GM12874 (cell line): ENCODE measurements around the gene TOX3.

Experiments
- CTCF ChIP-seq: IDR thresholded peaks from 2 replicates; pipeline ENCODE4 v1.5.1; 2011; ENCODE audit warnings: low read depth, mild to moderate bottlenecking, control low read depth, low read length, moderate library complexity; ENCODE audit not compliant: insufficient read depth

Gene TOX3

DNA sequence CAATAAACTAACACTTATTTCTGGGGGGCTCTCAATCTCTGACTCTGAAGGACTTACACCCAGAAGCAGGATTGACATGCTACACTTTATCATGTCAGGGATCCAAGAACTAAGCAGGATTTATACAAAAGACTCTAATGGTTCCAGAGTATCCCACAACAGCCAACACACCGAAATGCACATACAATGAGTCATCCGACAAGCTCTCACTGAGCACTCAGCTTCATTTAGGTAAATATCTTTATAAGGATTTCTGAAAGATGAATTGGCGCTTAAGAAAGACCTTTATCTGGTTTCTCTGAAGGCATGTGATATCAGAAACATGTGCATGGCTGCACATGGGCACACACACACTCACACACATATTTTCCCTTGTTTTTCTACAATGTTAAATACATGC, 77.2 kb downstream of the TOX3 start:
- no peak for TF ChIP-seq CTCF

- no peak for TF ChIP-seq CTCF
These were observed 77.9 kb downstream of the TOX3 start for GRCh38 chr16:52469091-52469490.

DNA sequence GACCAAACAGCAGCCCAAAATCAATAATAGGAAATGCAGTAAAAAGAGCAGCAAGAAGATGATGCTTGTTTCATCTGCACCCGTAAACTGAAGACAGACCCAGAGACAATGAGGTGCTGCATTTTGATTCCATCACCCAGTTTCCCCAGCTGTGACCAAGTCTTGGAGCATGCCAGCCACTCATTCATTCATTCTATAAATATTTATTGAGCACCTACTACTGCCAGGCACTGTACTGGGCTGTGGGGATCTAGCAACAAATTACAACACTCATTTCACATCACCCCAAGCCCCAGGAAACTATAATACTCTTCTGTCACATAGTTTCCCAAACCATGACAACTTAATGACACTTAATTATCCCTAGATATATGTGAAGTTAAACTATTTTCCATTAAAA, 79.2 kb downstream of the TOX3 start:
- TF ChIP-seq CTCF = no peak

GRCh38 chr16:52466994-52467393, 79.9 kb downstream of the TOX3 start:
- no peak for TF ChIP-seq CTCF

DNA sequence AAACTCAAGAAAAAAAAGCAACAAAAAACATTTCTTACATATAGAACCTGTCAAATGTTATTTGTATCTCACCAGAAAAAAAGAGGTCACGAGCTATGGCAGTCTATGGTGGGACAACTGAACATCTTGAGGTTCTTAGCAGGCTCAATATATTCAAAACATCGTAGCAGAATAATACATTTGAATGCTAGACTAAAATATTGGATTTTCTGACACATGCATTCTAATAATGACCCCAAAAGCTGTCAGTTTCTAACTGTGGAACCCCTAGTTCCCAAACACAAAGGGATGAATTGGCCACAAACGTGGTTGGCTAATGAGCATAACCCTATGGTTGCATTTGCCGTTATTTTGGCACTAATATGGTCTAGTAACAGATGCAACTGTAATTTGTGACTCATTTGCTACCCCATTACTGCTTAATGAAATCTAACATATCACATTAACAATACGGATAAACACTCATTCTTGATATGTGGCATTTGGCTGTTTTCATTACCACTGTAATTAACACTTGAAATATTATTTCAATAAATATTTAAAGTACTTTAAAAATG, 81.2 kb downstream of the TOX3 start:
- TF ChIP-seq CTCF = no peak

GRCh38 chr16:52463904-52464303, 83.0 kb downstream of the TOX3 start:
- no peak for TF ChIP-seq CTCF

GRCh38 chr16:52462816-52463215, 84.1 kb downstream of the TOX3 start:
- no peak for TF ChIP-seq CTCF
